Measurements from ENCODE around the gene GPANK1.

Gene GPANK1

GRCh38 chr6:31683591-31683990 is 18.8 kb upstream of the GPANK1 start:
- Mint-ChIP-seq H3K27me3 (no peaks in the 10 kb centered on the region), H3K4me3 (no peak overlapping the region), H3K27ac (peak overlapping the region; percentile 47), H3K9me3 (no peaks in the 10 kb centered on the region), H3K4me1 (peaks cover 18 to 21% of the 10 kb centered on the region in 2 donors), H3K36me3 (peaks cover 32 to 35% of the 10 kb centered on the region in 2 donors)
- ATAC-seq (replicated peaks) (no peak), DNase-seq (no peak)

GRCh38 chr6:31681135-31681671 is 16.4 kb upstream of the GPANK1 start:
- Mint-ChIP-seq H3K27me3 (no peaks in the 10 kb centered on the region), H3K36me3 (peaks cover 18 to 19% of the 10 kb centered on the region in 2 donors), H3K9me3 (no peaks in the 10 kb centered on the region), H3K4me3 (peak overlapping the region; percentile 74 to 83), H3K4me1 (peaks cover 25 to 30% of the 10 kb centered on the region in 2 donors), H3K27ac (peak overlapping the region; percentile 43)
- DNase-seq (no peak), ATAC-seq (replicated peaks) (peak; percentile 41 to 63)

- ATAC-seq (replicated peaks) (peak; percentile 65 to 73), DNase-seq (peak; percentile 55)
- H3K36me3 Mint-ChIP-seq: peaks cover 12 to 13% of the 10 kb centered on the region in 2 donors
- H3K27me3 Mint-ChIP-seq: no peaks in the 10 kb centered on the region
- peak within 1 kb of the TSS; percentile 74 to 83 for H3K4me3 Mint-ChIP-seq
- H3K27ac Mint-ChIP-seq: peak within 1 kb of the TSS; percentile 75
- H3K9me3 Mint-ChIP-seq: no peaks in the 10 kb centered on the region
- H3K4me1 Mint-ChIP-seq: peaks cover 26 to 32% of the 10 kb centered on the region in 2 donors
Measured at GRCh38 chr6:31680226-31681134, 15.7 kb upstream of the GPANK1 start, which contains the start of gene LY6G5C. LY6G5C (minus strand) TSS chr6:31681067; CDS start chr6:31680373, 694 bp downstream.

GRCh38 chr6:31677955-31678354 is 13.2 kb upstream of the GPANK1 start:
- DNase-seq: no peak
- Mint-ChIP-seq H3K36me3 (peaks cover 5 to 10% of the 10 kb centered on the region in 2 donors), H3K27ac (no peak overlapping the region), H3K9me3 (no peaks in the 10 kb centered on the region), H3K4me3 (no peak overlapping the region), H3K4me1 (peaks cover 22 to 27% of the 10 kb centered on the region in 2 donors), H3K27me3 (no peaks in the 10 kb centered on the region)
- no peak for ATAC-seq (replicated peaks)

- Mint-ChIP-seq H3K27ac (no peak overlapping the region), H3K36me3 (peaks cover 9 to 21% of the 10 kb centered on the region in 2 donors), H3K9me3 (no peaks in the 10 kb centered on the region), H3K4me1 (peaks cover 22 to 26% of the 10 kb centered on the region in 2 donors), H3K4me3 (no peak overlapping the region), H3K27me3 (no peaks in the 10 kb centered on the region)
- DNase-seq: no peak
- ATAC-seq (replicated peaks): no peak
Measured at GRCh38 chr6:31676904-31677303, 12.1 kb upstream of the GPANK1 start.

GRCh38 chr6:31676322-31676903 is 11.6 kb upstream of the GPANK1 start:
- Mint-ChIP-seq H3K27me3 (no peaks in the 10 kb centered on the region), H3K36me3 (peaks cover 14 to 23% of the 10 kb centered on the region in 2 donors), H3K9me3 (no peaks in the 10 kb centered on the region), H3K4me1 (peaks cover 20 to 22% of the 10 kb centered on the region in 2 donors), H3K27ac (peak overlapping the region; percentile 81), H3K4me3 (peak overlapping the region in 1 of 2 donors; percentile 30)
- ATAC-seq (replicated peaks): peak; percentile 52 to 58
- DNase-seq: no peak

- Mint-ChIP-seq H3K36me3 (peaks cover 51 to 69% of the 10 kb centered on the region in 2 donors), H3K27me3 (no peaks in the 10 kb centered on the region), H3K9me3 (no peaks in the 10 kb centered on the region), H3K4me3 (no peak within 1 kb of the TSS), H3K27ac (peak within 1 kb of the TSS; percentile 14), H3K4me1 (peaks cover 19 to 38% of the 10 kb centered on the region in 2 donors)
- ATAC-seq (replicated peaks) (no peak), DNase-seq (no peak)
Measured at GRCh38 chr6:31669676-31670075, 4.9 kb upstream of the GPANK1 start, which contains the start of gene LY6G5B. LY6G5B (plus strand) TSS chr6:31669976; CDS start chr6:31670951, 975 bp downstream.

GRCh38 chr6:31666337-31666965 is 1.7 kb upstream of the GPANK1 start:
- DNase-seq: no peak
- H3K4me1 Mint-ChIP-seq: peaks cover 39 to 70% of the 10 kb centered on the region in 2 donors
- H3K27ac Mint-ChIP-seq: peak overlapping the region; percentile 99
- peak overlapping the region; percentile 98 for H3K4me3 Mint-ChIP-seq
- ATAC-seq (replicated peaks): no peak
- no peaks in the 10 kb centered on the region for H3K9me3 Mint-ChIP-seq
- H3K36me3 Mint-ChIP-seq: peaks cover 56 to 76% of the 10 kb centered on the region in 2 donors
- H3K27me3 Mint-ChIP-seq: no peaks in the 10 kb centered on the region

- Mint-ChIP-seq H3K9me3 (no peaks in the 10 kb centered on the region), H3K27me3 (no peaks in the 10 kb centered on the region), H3K4me3 (peak within 1 kb of the TSS; percentile 98), H3K27ac (peak within 1 kb of the TSS; percentile 99), H3K4me1 (peaks cover 45 to 77% of the 10 kb centered on the region in 2 donors), H3K36me3 (peaks cover 54 to 75% of the 10 kb centered on the region in 2 donors)
- DNase-seq (peak; percentile 98), ATAC-seq (replicated peaks) (peak; percentile 81 to 83)
Measured at GRCh38 chr6:31665501-31666336, 922 bp upstream of the GPANK1 start, which contains the start of gene CSNK2B. CSNK2B (plus strand) TSS chr6:31666080; CDS start chr6:31666832, 752 bp downstream.

GRCh38 chr6:31663961-31664789 is 622 bp downstream of the GPANK1 start:
- ATAC-seq (replicated peaks): no peak
- Mint-ChIP-seq H3K36me3 (peaks cover 53 to 73% of the 10 kb centered on the region in 2 donors), H3K4me1 (peaks cover 53 to 85% of the 10 kb centered on the region in 2 donors), H3K4me3 (peak overlapping the region; percentile 98), H3K27me3 (no peaks in the 10 kb centered on the region), H3K27ac (peak overlapping the region; percentile 99), H3K9me3 (no peaks in the 10 kb centered on the region)
- no peak for DNase-seq

- no peak for DNase-seq
- peak overlapping the region; percentile 98 for H3K4me3 Mint-ChIP-seq
- peaks cover 55 to 85% of the 10 kb centered on the region in 2 donors for H3K4me1 Mint-ChIP-seq
- peak overlapping the region; percentile 99 for H3K27ac Mint-ChIP-seq
- ATAC-seq (replicated peaks): no peak
- H3K36me3 Mint-ChIP-seq: peaks cover 55 to 73% of the 10 kb centered on the region in 2 donors
- no peaks in the 10 kb centered on the region for H3K9me3 Mint-ChIP-seq
- H3K27me3 Mint-ChIP-seq: no peaks in the 10 kb centered on the region
Measured at GRCh38 chr6:31663126-31663960, 1.5 kb downstream of the GPANK1 start.

Measured in stimulated activated naive B cell treated with anti-CD40 and anti-IgM and Interleukin-4, amounts not matched to agents 10 μg/mL and 1 μg/mL and 100 μg/mL, for 72 hours (primary cell).